Epithelial cell of esophagus (primary cell): ENCODE results near the gene ADSS1.
A peak's percentile ranks its signal among the peaks of the same experiment; 100 is the strongest.
"Not testable (repeated sequence)": the region's sequence is repeated elsewhere in the genome, so short reads cannot be mapped to it uniquely, and the experiment has no call there.

Source experiments
- DNase-seq: peaks from one replicate; pipeline ENCODE4 v3.0.0; 2010; ENCODE audit warnings: low read depth
- H3K4me3 ChIP-seq: 2 replicates; pipeline ENCODE4 v1.5.1; 2011; ENCODE audit warnings: mild to moderate bottlenecking, low read length, control low read depth
- CTCF ChIP-seq: IDR thresholded peaks from 2 replicates; pipeline ENCODE4 v1.5.1; 2011; ENCODE audit warnings: low read depth, mild to moderate bottlenecking, low read length, control low read depth, inconsistent platforms; ENCODE audit not compliant: insufficient read depth; ENCODE audit errors: missing control alignments

Gene ADSS1

GRCh38 chr14:104726600-104727451 lies 2.8 kb downstream of the ADSS1 start:
- H3K4me3 ChIP-seq: no peak overlapping the region
- no peak for TF ChIP-seq CTCF
- DNase-seq: no peak

GRCh38 chr14:104728631-104729030 lies 4.6 kb downstream of the ADSS1 start:
- no peak overlapping the region for H3K4me3 ChIP-seq
- DNase-seq: no peak
- no peak for TF ChIP-seq CTCF

GRCh38 chr14:104729176-104729834 lies 5.3 kb downstream of the ADSS1 start:
- DNase-seq, H3K4me3 ChIP-seq: not testable (repeated sequence)

- DNase-seq: no peak
- TF ChIP-seq CTCF: no peak
- no peak overlapping the region for H3K4me3 ChIP-seq
Measured at GRCh38 chr14:104729835-104730181, 5.8 kb downstream of the ADSS1 start.

- no peak for DNase-seq
- H3K4me3 ChIP-seq: no peak overlapping the region
- TF ChIP-seq CTCF: no peak
Measured at GRCh38 chr14:104730487-104730886, 6.5 kb downstream of the ADSS1 start.

GRCh38 chr14:104731320-104732294 lies 7.6 kb downstream of the ADSS1 start:
- no peak for DNase-seq
- TF ChIP-seq CTCF: peak; percentile 32
- no peak overlapping the region for H3K4me3 ChIP-seq

- TF ChIP-seq CTCF: no peak
- no peak overlapping the region for H3K4me3 ChIP-seq
Measured at GRCh38 chr14:104732355-104732804, 8.4 kb downstream of the ADSS1 start.

More at GRCh38 chr14:104732355-104732804, 8.4 kb downstream of the ADSS1 start:
- peak; percentile 47 for DNase-seq
